WTC11 (cell line): Measurements from ENCODE around the gene GIMAP2. TPM values are rescaled to one million over a fixed set of nuclear protein-coding genes. Genes with fewer than 3 reads are reported as not detected.

Source experiments
- ATAC-seq: fragments of 200-7000 bp; cut with Tn5 transposase; 2 replicates; pipeline ENCODE4 v1.10.0; 2021; ENCODE audit warnings: mild to moderate bottlenecking, moderate library complexity
- CTCF ChIA-PET: fragments of 300-600 bp; sonication (Branson Sonifier 250); formaldehyde crosslinking; loops from one replicate; lab custom pipeline; 2021; ENCODE audit warnings: antibody characterized with exemption; lab: Charles Lee
- POLR2A ChIA-PET: fragments of 350-600 bp; sonication (Branson Sonifier 250); formaldehyde crosslinking; loops from one replicate; lab custom pipeline; 2021; ENCODE audit warnings: antibody characterized with exemption; lab: Charles Lee
- DNase-seq: peaks from one replicate; pipeline ENCODE4 v3.0.0; 2021; ENCODE audit warnings: low spot score
- H3K27ac Mint-ChIP-seq: 2 replicates; pipeline ENCODE4 v1.8.0; 2021; ENCODE audit warnings: mixed read lengths
- H3K27me3 Mint-ChIP-seq: 2 replicates; pipeline ENCODE4 v1.8.0; 2021; ENCODE audit warnings: low read depth, mild to moderate bottlenecking, moderate library complexity, mixed read lengths
- H3K36me3 Mint-ChIP-seq: 2 replicates; pipeline ENCODE4 v1.8.0; 2021; ENCODE audit warnings: mixed read lengths
- H3K4me1 Mint-ChIP-seq: 2 replicates; pipeline ENCODE4 v1.8.0; 2022; ENCODE audit warnings: mixed read lengths
- H3K4me3 Mint-ChIP-seq: 2 replicates; pipeline ENCODE4 v1.8.0; 2021; ENCODE audit warnings: mild to moderate bottlenecking, moderate library complexity, mixed read lengths
- H3K9me3 Mint-ChIP-seq: 2 replicates; pipeline ENCODE4 v1.8.0; 2021; ENCODE audit warnings: mixed read lengths
- ATF2 ChIP-seq: sonication (generic); formaldehyde crosslinking; IDR thresholded peaks from 2 replicates; pipeline ENCODE4 v1.8.1; 2022; ENCODE audit warnings: low read depth, missing genetic modification reagents, borderline replicate concordance
- CREB1 ChIP-seq: sonication (generic); formaldehyde crosslinking; IDR thresholded peaks from 2 replicates; pipeline ENCODE4 v1.8.0; 2023; ENCODE audit warnings: mild to moderate bottlenecking, missing genetic modification reagents
- CTCF ChIP-seq: fragments of 200-600 bp; IDR thresholded peaks from 2 replicates; pipeline ENCODE4 v1.8.0; 2022; ENCODE audit warnings: antibody characterized with exemption
- NR2C2 ChIP-seq: sonication (generic); formaldehyde crosslinking; IDR thresholded peaks from 2 replicates; pipeline ENCODE4 v1.8.0; 2022; ENCODE audit warnings: mild to moderate bottlenecking, missing genetic modification reagents
- TP53 ChIP-seq: sonication (generic); formaldehyde crosslinking; IDR thresholded peaks from 2 replicates; pipeline ENCODE4 v1.8.1; 2023; ENCODE audit warnings: mild to moderate bottlenecking, missing genetic modification reagents
- USF1 ChIP-seq: sonication (generic); formaldehyde crosslinking; IDR thresholded peaks from 2 replicates; pipeline ENCODE4 v1.8.0; 2022; ENCODE audit warnings: mild to moderate bottlenecking, missing genetic modification reagents
- ZNF317 ChIP-seq: sonication (generic); formaldehyde crosslinking; IDR thresholded peaks from 2 replicates; pipeline ENCODE4 v1.8.1; 2023; ENCODE audit warnings: low read depth, mild to moderate bottlenecking, moderate library complexity, missing genetic modification reagents, borderline replicate concordance
- ZNF423 ChIP-seq: fragments of 250-450 bp; sonication (Bioruptor Pico); IDR thresholded peaks from 2 replicates; pipeline ENCODE4 v2.1.2; 2022; ENCODE audit warnings: mild to moderate bottlenecking, moderate library complexity
- ZNF512 ChIP-seq: sonication (generic); formaldehyde crosslinking; IDR thresholded peaks from 2 replicates; pipeline ENCODE4 v1.8.1; 2022; ENCODE audit warnings: missing genetic modification reagents, borderline replicate concordance
- ZNF532 ChIP-seq: fragments of 250-450 bp; sonication (Bioruptor Pico); IDR thresholded peaks from 2 replicates; pipeline ENCODE4 v1.9.0; 2021; ENCODE audit warnings: mild to moderate bottlenecking, borderline replicate concordance
- total RNA-seq: library from RNA; stranded (reverse); gene quantifications from 3 replicates; pipeline ENCODE4 v1.2.3, GENCODE V29; 2021
- TF ChIP-seq, protein P1 (sequence below): sonication (generic); formaldehyde crosslinking; IDR thresholded peaks from 2 replicates; pipeline ENCODE4 v1.8.0; 2023; ENCODE audit warnings: mild to moderate bottlenecking, missing genetic modification reagents
- TF ChIP-seq, protein P2 (sequence below): sonication (generic); formaldehyde crosslinking; IDR thresholded peaks from 2 replicates; pipeline ENCODE4 v1.8.1; 2023; ENCODE audit warnings: mild to moderate bottlenecking, missing genetic modification reagents, moderate library complexity

The GIMAP2 gene
- total RNA-seq, 1 experiment from 2014 or later = 0.15 TPM

DNA sequence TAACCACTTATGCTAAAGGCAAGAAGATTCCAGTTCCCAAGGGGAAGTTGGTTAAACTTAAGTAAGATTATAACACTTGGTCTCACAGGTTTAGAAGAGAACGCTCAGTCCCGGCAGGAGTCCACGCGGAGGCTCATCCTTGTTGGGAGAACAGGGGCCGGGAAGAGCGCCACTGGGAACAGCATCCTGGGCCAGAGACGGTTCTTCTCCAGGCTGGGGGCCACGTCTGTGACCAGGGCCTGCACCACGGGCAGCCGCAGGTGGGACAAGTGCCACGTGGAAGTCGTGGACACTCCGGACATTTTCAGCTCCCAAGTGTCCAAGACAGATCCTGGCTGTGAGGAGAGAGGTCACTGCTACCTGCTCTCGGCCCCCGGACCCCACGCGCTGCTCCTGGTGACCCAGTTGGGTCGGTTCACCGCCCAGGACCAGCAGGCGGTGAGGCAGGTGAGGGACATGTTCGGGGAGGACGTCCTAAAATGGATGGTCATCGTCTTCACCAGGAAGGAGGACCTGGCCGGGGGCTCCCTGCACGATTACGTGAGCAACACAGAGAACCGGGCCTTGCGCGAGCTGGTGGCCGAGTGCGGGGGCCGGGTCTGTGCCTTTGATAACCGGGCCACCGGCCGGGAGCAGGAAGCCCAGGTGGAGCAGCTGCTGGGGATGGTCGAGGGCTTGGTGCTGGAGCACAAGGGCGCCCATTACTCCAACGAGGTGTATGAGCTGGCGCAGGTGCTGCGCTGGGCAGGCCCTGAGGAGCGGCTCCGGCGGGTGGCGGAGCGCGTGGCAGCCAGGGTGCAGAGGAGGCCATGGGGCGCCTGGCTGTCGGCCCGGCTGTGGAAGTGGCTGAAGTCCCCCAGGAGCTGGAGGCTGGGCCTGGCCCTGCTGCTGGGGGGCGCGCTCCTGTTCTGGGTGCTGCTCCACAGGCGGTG, 34.7 kb downstream of the GIMAP2 start:
- no peak for ATAC-seq
- ChIA-PET CTCF (interaction anchor here (1.4 kb wide), 1 partner anchor 28 kb away, joined by 4 read pairs; no protein-coding TSS in a partner anchor), POLR2A (no interaction called here)
- no peak overlapping the region for H3K4me3 Mint-ChIP-seq
- no peak for DNase-seq
- H3K4me1 Mint-ChIP-seq = no peaks in the 10 kb centered on the region
- no peaks in the 10 kb centered on the region for H3K9me3 Mint-ChIP-seq
- no peak overlapping the region for H3K27ac Mint-ChIP-seq
- TF ChIP-seq ZNF317 (CRISPR knock-in tag) (no peak), NR2C2 (CRISPR knock-in tag) (no peak), ZNF532 (no peak)
- TF ChIP-seq, protein P1, sequence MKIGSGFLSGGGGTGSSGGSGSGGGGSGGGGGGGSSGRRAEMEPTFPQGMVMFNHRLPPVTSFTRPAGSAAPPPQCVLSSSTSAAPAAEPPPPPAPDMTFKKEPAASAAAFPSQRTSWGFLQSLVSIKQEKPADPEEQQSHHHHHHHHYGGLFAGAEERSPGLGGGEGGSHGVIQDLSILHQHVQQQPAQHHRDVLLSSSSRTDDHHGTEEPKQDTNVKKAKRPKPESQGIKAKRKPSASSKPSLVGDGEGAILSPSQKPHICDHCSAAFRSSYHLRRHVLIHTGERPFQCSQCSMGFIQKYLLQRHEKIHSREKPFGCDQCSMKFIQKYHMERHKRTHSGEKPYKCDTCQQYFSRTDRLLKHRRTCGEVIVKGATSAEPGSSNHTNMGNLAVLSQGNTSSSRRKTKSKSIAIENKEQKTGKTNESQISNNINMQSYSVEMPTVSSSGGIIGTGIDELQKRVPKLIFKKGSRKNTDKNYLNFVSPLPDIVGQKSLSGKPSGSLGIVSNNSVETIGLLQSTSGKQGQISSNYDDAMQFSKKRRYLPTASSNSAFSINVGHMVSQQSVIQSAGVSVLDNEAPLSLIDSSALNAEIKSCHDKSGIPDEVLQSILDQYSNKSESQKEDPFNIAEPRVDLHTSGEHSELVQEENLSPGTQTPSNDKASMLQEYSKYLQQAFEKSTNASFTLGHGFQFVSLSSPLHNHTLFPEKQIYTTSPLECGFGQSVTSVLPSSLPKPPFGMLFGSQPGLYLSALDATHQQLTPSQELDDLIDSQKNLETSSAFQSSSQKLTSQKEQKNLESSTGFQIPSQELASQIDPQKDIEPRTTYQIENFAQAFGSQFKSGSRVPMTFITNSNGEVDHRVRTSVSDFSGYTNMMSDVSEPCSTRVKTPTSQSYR = no peak
- peaks cover 100% of the 10 kb centered on the region for H3K27me3 Mint-ChIP-seq
- H3K36me3 Mint-ChIP-seq = no peaks in the 10 kb centered on the region

DNA sequence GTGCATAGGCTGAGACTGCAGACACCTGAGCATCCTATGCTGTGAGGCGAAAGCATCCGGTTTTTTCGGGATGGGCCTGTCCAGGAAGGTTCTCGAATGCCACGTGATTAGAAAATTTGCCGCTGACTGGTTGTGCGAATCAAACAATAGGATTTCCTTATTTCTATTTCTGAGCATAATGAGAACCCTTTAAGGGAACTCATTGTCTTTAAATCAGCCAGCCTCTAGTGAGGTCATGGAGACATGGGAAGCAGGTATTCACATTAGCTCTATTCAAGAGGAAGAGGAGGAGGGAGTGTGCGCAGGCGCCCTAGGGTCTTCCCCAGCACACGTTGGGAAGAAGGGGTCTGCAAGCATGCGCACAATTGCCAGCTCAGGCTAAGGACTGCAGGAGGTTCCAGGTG, 36.5 kb downstream of the GIMAP2 start:
- CTCF ChIA-PET = interaction anchor here (1.4 kb wide), 1 partner anchor 30 kb away, joined by 4 read pairs; no protein-coding TSS in a partner anchor
- H3K9me3 Mint-ChIP-seq = 0 out of 2 replicates have a peak, but pooled peaks cover 3% of the 10 kb centered on the region
- TF ChIP-seq ZNF512 (CRISPR knock-in tag) = no peak
- no peak for TF ChIP-seq ATF2
- no peak for TF ChIP-seq TP53 (CRISPR knock-in tag)
- ATAC-seq = no peak
- H3K4me1 Mint-ChIP-seq = no peaks in the 10 kb centered on the region
- no peak for DNase-seq
- H3K36me3 Mint-ChIP-seq = no peaks in the 10 kb centered on the region
- H3K27me3 Mint-ChIP-seq = peaks cover 100% of the 10 kb centered on the region
- H3K27ac Mint-ChIP-seq = no peak overlapping the region
- POLR2A ChIA-PET = interaction anchor here (0.6 kb wide), 1 partner anchor 522 kb away, joined by 3 read pairs; no protein-coding TSS in a partner anchor
- no peak overlapping the region for H3K4me3 Mint-ChIP-seq

GRCh38 chr7:150722431-150722931, 37.0 kb downstream of the GIMAP2 start:
- no peak for ATAC-seq

More at GRCh38 chr7:150722431-150722931, 37.0 kb downstream of the GIMAP2 start:
- no peak for DNase-seq
- Mint-ChIP-seq H3K36me3 (no peaks in the 10 kb centered on the region), H3K4me3 (no peak overlapping the region), H3K9me3 (0 out of 2 replicates have a peak, but pooled peaks cover 3% of the 10 kb centered on the region), H3K27ac (no peak overlapping the region), H3K27me3 (peaks cover 100% of the 10 kb centered on the region), H3K4me1 (no peaks in the 10 kb centered on the region)
- ChIA-PET POLR2A (no interaction called here), CTCF (no interaction called here)
- TF ChIP-seq USF1 (CRISPR knock-in tag) = no peak
- TF ChIP-seq, protein P2, sequence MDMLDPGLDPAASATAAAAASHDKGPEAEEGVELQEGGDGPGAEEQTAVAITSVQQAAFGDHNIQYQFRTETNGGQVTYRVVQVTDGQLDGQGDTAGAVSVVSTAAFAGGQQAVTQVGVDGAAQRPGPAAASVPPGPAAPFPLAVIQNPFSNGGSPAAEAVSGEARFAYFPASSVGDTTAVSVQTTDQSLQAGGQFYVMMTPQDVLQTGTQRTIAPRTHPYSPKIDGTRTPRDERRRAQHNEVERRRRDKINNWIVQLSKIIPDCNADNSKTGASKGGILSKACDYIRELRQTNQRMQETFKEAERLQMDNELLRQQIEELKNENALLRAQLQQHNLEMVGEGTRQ (CRISPR knock-in tag) = no peak
- TF ChIP-seq CTCF = no peak
- no peak for TF ChIP-seq CREB1 (CRISPR knock-in tag)
- TF ChIP-seq ZNF423 (CRISPR knock-in tag) = no peak
